Keratinocyte (primary cell): ENCODE data around the gene RCAN2. TPM values are rescaled to one million over a fixed set of nuclear protein-coding genes. Genes with fewer than 3 reads are reported as not detected.
"Not testable (repeated sequence)": the region's sequence is repeated elsewhere in the genome, so short reads cannot be mapped to it uniquely, and the experiment has no call there.

ENCODE experiments used
- DNase-seq: peaks from one replicate; pipeline ENCODE4 v3.0.0-alpha.2; 2011; ENCODE audit warnings: low read depth, missing footprints, low spot score
- FAIRE-seq: peaks from 2 replicates; lab custom pipeline; 2011; peaks lifted over from hg19 to GRCh38; lab: Jason Lieb, UNC
- H2AFZ ChIP-seq: 2 replicates; pipeline ENCODE4 v1.6.0; 2012; ENCODE audit warnings: low read length, control low read depth, inconsistent platforms; ENCODE audit not compliant: control insufficient read depth
- H3K27ac ChIP-seq: 2 replicates; pipeline ENCODE4 v1.5.1; 2011; ENCODE audit warnings: low read length; ENCODE audit not compliant: control insufficient read depth, insufficient read depth
- H3K27me3 ChIP-seq: 3 replicates; pipeline ENCODE4 v1.6.0; 2011; ENCODE audit warnings: low read length; ENCODE audit not compliant: control insufficient read depth, insufficient read depth; ENCODE audit errors: extremely low read depth
- H3K36me3 ChIP-seq, 2 experiments: 2 replicates in 1 of 2; 3 replicates in 1 of 2; pipeline ENCODE4 v1.5.1; 2011; ENCODE audit warnings: low read length in 2 of 2, mild to moderate bottlenecking in 1 of 2; ENCODE audit not compliant: control insufficient read depth in 2 of 2, insufficient read depth in 2 of 2; ENCODE audit errors: extremely low read depth in 1 of 2
- H3K4me1 ChIP-seq: 3 replicates; pipeline ENCODE4 v1.5.1; 2011; ENCODE audit warnings: low read length; ENCODE audit not compliant: control insufficient read depth, insufficient read depth; ENCODE audit errors: extremely low read depth
- H3K4me2 ChIP-seq: 3 replicates; pipeline ENCODE4 v1.6.0; 2011; ENCODE audit warnings: low read depth, low read length; ENCODE audit not compliant: control insufficient read depth, insufficient read depth; ENCODE audit errors: extremely low read depth
- H3K4me3 ChIP-seq, 3 experiments: fragments of 200-600 bp in 1 of 3; sonication (generic) in 1 of 3; 2 replicates in 2 of 3; 3 replicates in 1 of 3; pipeline ENCODE4 v1.5.1; 2011 to 2016; ENCODE audit warnings: low read length in 3 of 3, mild to moderate bottlenecking in 3 of 3, control low read depth in 2 of 3, inconsistent platforms in 1 of 3, low read depth in 1 of 3, mixed read lengths in 1 of 3, mixed run types in 1 of 3, moderate library complexity in 1 of 3; ENCODE audit not compliant: control insufficient read depth in 2 of 3, insufficient read depth in 2 of 3; ENCODE audit errors: extremely low read depth in 1 of 3
- H3K79me2 ChIP-seq: 2 replicates; pipeline ENCODE4 v1.6.0; 2012; ENCODE audit warnings: low read length; ENCODE audit not compliant: control insufficient read depth, insufficient read depth
- H3K9ac ChIP-seq: 3 replicates; pipeline ENCODE4 v1.6.0; 2011; ENCODE audit warnings: low read length; ENCODE audit not compliant: control insufficient read depth, insufficient read depth; ENCODE audit errors: extremely low read depth
- H3K9me1 ChIP-seq: 3 replicates; pipeline ENCODE4 v1.6.0; 2011; ENCODE audit warnings: low read length; ENCODE audit not compliant: control insufficient read depth, insufficient read depth; ENCODE audit errors: extremely low read depth
- H3K9me3 ChIP-seq: 2 replicates; pipeline ENCODE4 v1.5.1; 2012; ENCODE audit warnings: low read depth, low read length; ENCODE audit not compliant: control insufficient read depth
- H4K20me1 ChIP-seq: 3 replicates; pipeline ENCODE4 v1.6.0; 2011; ENCODE audit warnings: low read length; ENCODE audit not compliant: control insufficient read depth, insufficient read depth; ENCODE audit errors: extremely low read depth
- EZH2 ChIP-seq: IDR thresholded peaks from one replicate; pipeline ENCODE4 v1.6.1; 2012; ENCODE audit warnings: inconsistent platforms, mild to moderate bottlenecking, low read length, moderate library complexity
- dilution Hi-C: fragments of 300-500 bp; cut with MboI; formaldehyde crosslinking; loops from one replicate; pipeline ENCODE4 v1.7.0; 2020; ENCODE audit warnings: low sequenced_read_pairs; ENCODE audit not compliant: extremely low pct_ligation_motif_present
- polyA plus RNA-seq, 5 experiments: library from polyadenylated mRNA; depleted of rRNA in 3 of 5; stranded (reverse) in 3 of 5; stranded (forward) in 1 of 5; unstranded in 1 of 5; fragments of >200 nt; gene quantifications; 1 replicate in 1 of 5; 2 replicates in 3 of 5; 3 replicates in 1 of 5; pipeline versions ENCODE4 v1.2.1 to v1.2.3, GENCODE V29; 2011 to 2012; ENCODE audit warnings: missing spikeins in 2 of 5, low read depth in 1 of 5, low replicate concordance in 1 of 5
- TF ChIP-seq, protein P1 (sequence below), 3 experiments: IDR thresholded peaks in 1 of 3; conservative IDR thresholded peaks in 1 of 3; optimal IDR thresholded peaks in 1 of 3; 2 replicates in 2 of 3; 3 replicates in 1 of 3; pipeline versions ENCODE3 to v1.5.1; 2011; ENCODE audit warnings: low read length in 3 of 3, mild to moderate bottlenecking in 3 of 3, moderate library complexity in 2 of 3, control low read depth in 1 of 3, inconsistent platforms in 1 of 3; ENCODE audit not compliant: insufficient read depth in 2 of 3; ENCODE audit errors: extremely low read depth in 1 of 3

Gene RCAN2
- polyA plus RNA-seq, 1 donor (not counting 4 experiments of a cell fraction or from before 2014, with no cell fraction given) = not detected

DNA sequence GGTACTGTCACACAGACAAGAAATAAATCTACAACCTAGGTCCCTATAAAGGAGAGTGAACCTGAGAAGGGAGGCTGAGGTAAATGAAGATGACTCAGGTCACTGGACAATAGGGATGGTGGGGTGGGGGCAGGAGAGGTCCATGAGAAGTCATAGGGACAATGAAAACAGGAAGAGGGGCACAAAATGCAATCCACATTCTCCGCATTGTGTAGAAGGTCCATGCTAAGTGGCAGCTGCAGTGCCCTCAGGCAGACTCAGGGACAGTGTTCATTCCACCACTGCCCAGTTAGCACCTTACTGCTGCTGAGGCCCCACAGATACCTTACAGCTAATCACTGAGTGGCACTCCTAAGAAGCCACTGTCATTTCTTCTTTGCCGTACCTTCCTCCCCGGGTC is 156.8 kb downstream of the RCAN2 start:
- TF ChIP-seq EZH2 = no peak
- TF ChIP-seq, protein P1, sequence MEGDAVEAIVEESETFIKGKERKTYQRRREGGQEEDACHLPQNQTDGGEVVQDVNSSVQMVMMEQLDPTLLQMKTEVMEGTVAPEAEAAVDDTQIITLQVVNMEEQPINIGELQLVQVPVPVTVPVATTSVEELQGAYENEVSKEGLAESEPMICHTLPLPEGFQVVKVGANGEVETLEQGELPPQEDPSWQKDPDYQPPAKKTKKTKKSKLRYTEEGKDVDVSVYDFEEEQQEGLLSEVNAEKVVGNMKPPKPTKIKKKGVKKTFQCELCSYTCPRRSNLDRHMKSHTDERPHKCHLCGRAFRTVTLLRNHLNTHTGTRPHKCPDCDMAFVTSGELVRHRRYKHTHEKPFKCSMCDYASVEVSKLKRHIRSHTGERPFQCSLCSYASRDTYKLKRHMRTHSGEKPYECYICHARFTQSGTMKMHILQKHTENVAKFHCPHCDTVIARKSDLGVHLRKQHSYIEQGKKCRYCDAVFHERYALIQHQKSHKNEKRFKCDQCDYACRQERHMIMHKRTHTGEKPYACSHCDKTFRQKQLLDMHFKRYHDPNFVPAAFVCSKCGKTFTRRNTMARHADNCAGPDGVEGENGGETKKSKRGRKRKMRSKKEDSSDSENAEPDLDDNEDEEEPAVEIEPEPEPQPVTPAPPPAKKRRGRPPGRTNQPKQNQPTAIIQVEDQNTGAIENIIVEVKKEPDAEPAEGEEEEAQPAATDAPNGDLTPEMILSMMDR (optimal IDR thresholded peaks at IDR 0.05 in 1 of 3, IDR thresholded peaks at IDR 0.05 in 1 of 3, conservative IDR thresholded peaks at IDR 0.05 in 1 of 3; ENCODE audit: extremely low read depth in 1 of 3, insufficient read depth in 2 of 3, low read length in 3 of 3) = no peak
- Histone ChIP-seq H2AFZ (no peak overlapping the region), H3K4me3 (no peak overlapping the region), H3K4me1 (no peaks in the 10 kb centered on the region), H4K20me1 (no peaks in the 10 kb centered on the region), H3K27ac (no peak overlapping the region), H3K9me1 (no peaks in the 10 kb centered on the region), H3K27me3 (no peaks in the 10 kb centered on the region), H3K36me3 (no peaks in the 10 kb centered on the region), H3K4me2 (no peak overlapping the region), H3K9ac (no peak overlapping the region), H3K9me3 (no peaks in the 10 kb centered on the region), H3K79me2 (no peaks in the 10 kb centered on the region)
- FAIRE-seq (no peak), DNase-seq (no peak)
- dilution Hi-C loops = no loop called here

- H3K79me2 ChIP-seq = no peaks in the 10 kb centered on the region
- H3K36me3 ChIP-seq = no peaks in the 10 kb centered on the region
- H3K9me3 ChIP-seq = no peaks in the 10 kb centered on the region
- TF ChIP-seq, protein P1 (optimal IDR thresholded peaks at IDR 0.05 in 1 of 3, IDR thresholded peaks at IDR 0.05 in 1 of 3, conservative IDR thresholded peaks at IDR 0.05 in 1 of 3; ENCODE audit: extremely low read depth in 1 of 3, insufficient read depth in 2 of 3, low read length in 3 of 3) = no peak
- TF ChIP-seq EZH2 = no peak
- H3K9me1 ChIP-seq = no peaks in the 10 kb centered on the region
- dilution Hi-C loops = no loop called here
- no peaks in the 10 kb centered on the region for H3K4me1 ChIP-seq
- H3K27me3 ChIP-seq = no peaks in the 10 kb centered on the region
- H3K4me2 ChIP-seq = no peak overlapping the region
- no peak overlapping the region for H3K9ac ChIP-seq
- H3K27ac ChIP-seq = no peak overlapping the region
- DNase-seq (no peak), FAIRE-seq (no peak)
- no peak overlapping the region for H3K4me3 ChIP-seq
- no peak overlapping the region for H2AFZ ChIP-seq
- no peaks in the 10 kb centered on the region for H4K20me1 ChIP-seq
Observed at GRCh38 chr6:46333481-46333880, 157.8 kb downstream of the RCAN2 start.

DNA sequence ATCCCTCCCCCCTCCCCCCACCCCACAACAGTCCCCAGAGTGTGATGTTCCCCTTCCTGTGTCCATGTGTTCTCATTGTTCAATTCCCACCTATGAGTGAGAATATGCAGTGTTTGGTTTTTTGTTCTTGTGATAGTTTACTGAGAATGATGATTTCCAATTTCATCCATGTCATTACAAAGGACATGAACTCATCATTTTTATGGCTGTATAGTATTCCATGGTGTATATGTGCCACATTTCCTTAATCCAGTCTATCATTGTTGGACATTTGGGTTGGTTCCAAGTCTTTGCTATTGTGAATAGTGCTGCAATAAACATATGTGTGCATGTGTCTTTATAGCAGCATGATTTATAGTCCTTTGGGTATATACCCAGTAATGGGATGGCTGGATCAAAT is 158.8 kb downstream of the RCAN2 start:
- H3K4me2 ChIP-seq, H4K20me1 ChIP-seq, FAIRE-seq, H3K9ac ChIP-seq, H3K4me3 ChIP-seq, H3K79me2 ChIP-seq, H3K9me1 ChIP-seq, H3K27me3 ChIP-seq, H2AFZ ChIP-seq, H3K9me3 ChIP-seq, H3K4me1 ChIP-seq, dilution Hi-C loops, H3K36me3 ChIP-seq, H3K27ac ChIP-seq, DNase-seq: not testable (repeated sequence)
